Measurements from ENCODE around the gene CAD. TPM values are rescaled to one million over a fixed set of nuclear protein-coding genes. Genes with fewer than 3 reads are reported as not detected.

Gene CAD
- total RNA-seq, 1 donor from 2014 or later: 7.7 TPM

DNA sequence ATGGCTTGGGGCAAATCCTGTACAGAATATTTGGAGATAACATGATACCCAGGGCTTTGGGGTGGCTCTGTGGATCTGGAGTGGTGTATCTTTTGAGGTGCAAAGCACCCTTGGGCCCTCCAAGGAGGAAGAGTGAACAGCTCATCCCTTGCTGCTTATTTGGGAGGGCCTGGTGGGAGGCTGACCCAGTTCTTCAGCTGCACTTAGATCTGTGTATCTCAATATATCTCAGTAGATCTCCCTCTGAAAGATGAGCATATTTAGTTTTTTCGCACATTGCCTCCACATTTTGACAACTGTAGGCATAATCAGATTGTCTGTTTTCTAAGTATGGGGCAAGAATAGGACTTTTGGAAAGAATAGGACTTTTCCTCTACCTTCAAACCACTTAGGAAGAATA is 67.8 kb downstream of the CAD start:
- DNase-seq: no peak
- no peaks in the 10 kb centered on the region for H3K9me3 ChIP-seq (replicated peaks)
- H3K4me1 ChIP-seq: peaks cover 56% of the 10 kb centered on the region
- H3K36me3 ChIP-seq: no peaks in the 10 kb centered on the region
- H3K27me3 ChIP-seq (ENCODE audit: low read depth): peaks cover 32% of the 10 kb centered on the region
- TF ChIP-seq, protein P1, sequence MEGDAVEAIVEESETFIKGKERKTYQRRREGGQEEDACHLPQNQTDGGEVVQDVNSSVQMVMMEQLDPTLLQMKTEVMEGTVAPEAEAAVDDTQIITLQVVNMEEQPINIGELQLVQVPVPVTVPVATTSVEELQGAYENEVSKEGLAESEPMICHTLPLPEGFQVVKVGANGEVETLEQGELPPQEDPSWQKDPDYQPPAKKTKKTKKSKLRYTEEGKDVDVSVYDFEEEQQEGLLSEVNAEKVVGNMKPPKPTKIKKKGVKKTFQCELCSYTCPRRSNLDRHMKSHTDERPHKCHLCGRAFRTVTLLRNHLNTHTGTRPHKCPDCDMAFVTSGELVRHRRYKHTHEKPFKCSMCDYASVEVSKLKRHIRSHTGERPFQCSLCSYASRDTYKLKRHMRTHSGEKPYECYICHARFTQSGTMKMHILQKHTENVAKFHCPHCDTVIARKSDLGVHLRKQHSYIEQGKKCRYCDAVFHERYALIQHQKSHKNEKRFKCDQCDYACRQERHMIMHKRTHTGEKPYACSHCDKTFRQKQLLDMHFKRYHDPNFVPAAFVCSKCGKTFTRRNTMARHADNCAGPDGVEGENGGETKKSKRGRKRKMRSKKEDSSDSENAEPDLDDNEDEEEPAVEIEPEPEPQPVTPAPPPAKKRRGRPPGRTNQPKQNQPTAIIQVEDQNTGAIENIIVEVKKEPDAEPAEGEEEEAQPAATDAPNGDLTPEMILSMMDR (IDR thresholded peaks at IDR 0.05; ENCODE audit: borderline replicate concordance): no peak
- H3K27ac ChIP-seq (replicated peaks): peak overlapping the region; percentile 93
- peak overlapping the region; percentile 74 for H3K4me3 ChIP-seq
- intact Hi-C loops (cut with micrococcal nuclease): no loop called here

- Histone ChIP-seq H3K4me3 (peak overlapping the region; percentile 74), H3K36me3 (no peaks in the 10 kb centered on the region), H3K27me3 (ENCODE audit: low read depth) (peaks cover 30% of the 10 kb centered on the region), H3K4me1 (peaks cover 56% of the 10 kb centered on the region), H3K27ac (replicated peaks) (no peak overlapping the region), H3K9me3 (replicated peaks) (no peaks in the 10 kb centered on the region)
- DNase-seq: no peak
- intact Hi-C loops (cut with micrococcal nuclease): no loop called here
- TF ChIP-seq, protein P1 (IDR thresholded peaks at IDR 0.05; ENCODE audit: borderline replicate concordance): no peak
Measured at GRCh38 chr2:27285481-27285880, 68.3 kb downstream of the CAD start.

DNA sequence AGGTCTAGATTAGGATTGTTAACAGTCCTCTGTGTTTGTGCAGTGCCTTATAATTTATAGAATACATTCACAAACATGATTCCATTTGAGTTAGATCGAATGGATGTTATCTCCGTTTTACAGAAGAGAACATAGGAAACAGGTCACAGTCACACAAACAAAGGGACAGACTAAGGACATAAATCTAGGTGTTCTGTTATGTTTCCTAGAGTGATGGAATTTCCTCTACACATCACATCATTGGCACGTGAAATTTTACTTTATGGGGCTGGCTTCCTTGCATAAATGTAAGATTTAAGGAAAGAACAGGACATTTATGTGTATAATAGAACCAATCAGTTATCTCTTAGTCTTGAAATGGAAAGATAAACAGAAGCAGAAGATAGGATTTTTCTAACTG is 71.4 kb downstream of the CAD start:
- H3K27me3 ChIP-seq (ENCODE audit: low read depth): peaks cover 11% of the 10 kb centered on the region
- H3K27ac ChIP-seq (replicated peaks): peak overlapping the region; percentile 78
- H3K36me3 ChIP-seq: no peaks in the 10 kb centered on the region
- peaks cover 74% of the 10 kb centered on the region for H3K4me1 ChIP-seq
- intact Hi-C loops (cut with micrococcal nuclease): no loop called here
- peak overlapping the region; percentile 74 for H3K4me3 ChIP-seq
- no peak for DNase-seq
- TF ChIP-seq, protein P1 (IDR thresholded peaks at IDR 0.05; ENCODE audit: borderline replicate concordance): no peak
- no peaks in the 10 kb centered on the region for H3K9me3 ChIP-seq (replicated peaks)

- TF ChIP-seq, protein P1 (IDR thresholded peaks at IDR 0.05; ENCODE audit: borderline replicate concordance): no peak
- intact Hi-C loops (cut with micrococcal nuclease): loop anchor here (10.0 kb wide), 1 partner anchor 196 kb away; no protein-coding TSS in a partner anchor
- peaks cover 92% of the 10 kb centered on the region for H3K4me1 ChIP-seq
- peaks cover 6% of the 10 kb centered on the region for H3K27me3 ChIP-seq (ENCODE audit: low read depth)
- no peaks in the 10 kb centered on the region for H3K36me3 ChIP-seq
- no peaks in the 10 kb centered on the region for H3K9me3 ChIP-seq (replicated peaks)
- no peak for DNase-seq
- H3K27ac ChIP-seq (replicated peaks): peak overlapping the region; percentile 78
- peak overlapping the region; percentile 74 for H3K4me3 ChIP-seq
Measured at GRCh38 chr2:27290549-27290948, 73.4 kb downstream of the CAD start.

- H3K27ac ChIP-seq (replicated peaks): peak overlapping the region; percentile 78
- H3K27me3 ChIP-seq (ENCODE audit: low read depth): peaks cover 6% of the 10 kb centered on the region
- H3K4me1 ChIP-seq: peaks cover 97% of the 10 kb centered on the region
- no peak for DNase-seq
- no peaks in the 10 kb centered on the region for H3K36me3 ChIP-seq
- H3K9me3 ChIP-seq (replicated peaks): no peaks in the 10 kb centered on the region
- intact Hi-C loops (cut with micrococcal nuclease): loop anchor here (10.0 kb wide), 1 partner anchor 197 kb away; no protein-coding TSS in a partner anchor
- TF ChIP-seq, protein P1 (IDR thresholded peaks at IDR 0.05; ENCODE audit: borderline replicate concordance): peak; percentile 12
- peak overlapping the region; percentile 74 for H3K4me3 ChIP-seq
Measured at GRCh38 chr2:27291865-27292264, 74.7 kb downstream of the CAD start.

Other genes starting within 250 kb of the CAD start
- 57.4 TPM for gene MAPRE3, start 246.7 kb upstream of the CAD start, total RNA-seq
- gene TMEM214, start 184.4 kb upstream of the CAD start, total RNA-seq: 31.4 TPM
- 10.0 TPM for gene AGBL5, start 165.7 kb upstream of the CAD start, total RNA-seq
- gene OST4, start 145.7 kb upstream of the CAD start, total RNA-seq: 354 TPM
- gene EMILIN1, start 138.8 kb upstream of the CAD start, total RNA-seq: 18.4 TPM
- gene KHK, start 130.6 kb upstream of the CAD start, total RNA-seq: 2.9 TPM
- 0.80 TPM for gene CGREF1, start 98.2 kb upstream of the CAD start, total RNA-seq
- 3.5 TPM for gene ABHD1, start 93.6 kb upstream of the CAD start, total RNA-seq
- 54.6 TPM for gene PREB, start 82.7 kb upstream of the CAD start, total RNA-seq
- not detected for gene PRR30, start 78.0 kb upstream of the CAD start, total RNA-seq
- 0.08 TPM for gene TCF23, start 68.4 kb upstream of the CAD start, total RNA-seq
- gene ATRAID, start 5.3 kb upstream of the CAD start, total RNA-seq: 121 TPM
- gene SLC5A6, start 5.1 kb upstream of the CAD start, total RNA-seq: 12.0 TPM
- 5.9 TPM for gene SLC30A3, start 45.7 kb downstream of the CAD start, total RNA-seq
- gene DNAJC5G, start 58.1 kb downstream of the CAD start, total RNA-seq: 1.2 TPM
- gene TRIM54, start 65.1 kb downstream of the CAD start, total RNA-seq: 285 TPM
- 1.5 TPM for gene UCN, start 91.1 kb downstream of the CAD start, total RNA-seq
- 59.2 TPM for gene MPV17, start 105.7 kb downstream of the CAD start, total RNA-seq
- 16.2 TPM for gene GTF3C2, start 139.4 kb downstream of the CAD start, total RNA-seq
- 34.1 TPM for gene EIF2B4, start 153.0 kb downstream of the CAD start, total RNA-seq
- gene SNX17, start 153.2 kb downstream of the CAD start, total RNA-seq: 58.9 TPM
- 6.7 TPM for gene ZNF513, start 163.4 kb downstream of the CAD start, total RNA-seq
- 34.4 TPM for gene PPM1G, start 192.2 kb downstream of the CAD start, total RNA-seq
- gene NRBP1, start 211.3 kb downstream of the CAD start, total RNA-seq: 52.5 TPM
- 0.63 TPM for gene KRTCAP3, start 225.0 kb downstream of the CAD start, total RNA-seq

Measured in left ventricle myocardium inferior (tissue), 1 donor.